Measurements from ENCODE around the gene RFLNA.

GRCh38 chr12:124318278-124319020 is 23.6 kb downstream of the RFLNA start:
- TF ChIP-seq POLR2A (IDR thresholded peaks at IDR 0.05) (no peak), CTCF (IDR thresholded peaks at IDR 0.05) (no peak)

Measured in body of pancreas (tissue), 4 donors.